ENCODE data around the gene RBP3. TPM values are rescaled to one million over a fixed set of nuclear protein-coding genes. Genes with fewer than 3 reads are reported as not detected.

The RBP3 gene
- total and polyA plus RNA-seq, 9 donors = not detected

- TF ChIP-seq POLR2A (IDR thresholded peaks at IDR 0.05) (no peak), CTCF (IDR thresholded peaks at IDR 0.05) (no peak), EP300 (IDR thresholded peaks at IDR 0.05) (no peak)
- no peak overlapping the region for H3K4me3 ChIP-seq
- 64 to 73% (median 64%) methylated on average over 5 of the region's 5 CpGs for WGBS, 3 donors
- H3K4me1 ChIP-seq (ENCODE audit: insufficient read depth) = no peaks in the 10 kb centered on the region
- no peaks in the 10 kb centered on the region for H3K27me3 ChIP-seq
- intact Hi-C loops (cut with DNase I) = no loop called here
- H3K9me3 ChIP-seq = no peaks in the 10 kb centered on the region
- no peak overlapping the region for H3K27ac ChIP-seq
- DNase-seq = no peak
- no peaks in the 10 kb centered on the region for H3K36me3 ChIP-seq
Observed at GRCh38 chr10:47366181-47366631, 18.0 kb downstream of the RBP3 start.

GRCh38 chr10:47366731-47367460 is 18.7 kb downstream of the RBP3 start:
- 87 to 95% (median 90%) methylated on average over 8 of the region's 8 CpGs for WGBS, 3 donors
- Histone ChIP-seq H3K9me3 (no peaks in the 10 kb centered on the region), H3K27me3 (no peaks in the 10 kb centered on the region), H3K36me3 (no peaks in the 10 kb centered on the region), H3K4me3 (no peak overlapping the region), H3K27ac (no peak overlapping the region), H3K4me1 (ENCODE audit: insufficient read depth) (no peaks in the 10 kb centered on the region)
- TF ChIP-seq EP300 (IDR thresholded peaks at IDR 0.05) (no peak), POLR2A (IDR thresholded peaks at IDR 0.05) (no peak), CTCF (IDR thresholded peaks at IDR 0.05) (no peak)
- intact Hi-C loops (cut with DNase I) = no loop called here
- no peak for DNase-seq

- no peaks in the 10 kb centered on the region for H3K9me3 ChIP-seq
- no peak for TF ChIP-seq CTCF (IDR thresholded peaks at IDR 0.05)
- no peak for TF ChIP-seq POLR2A (IDR thresholded peaks at IDR 0.05)
- no peak for TF ChIP-seq EP300 (IDR thresholded peaks at IDR 0.05)
- intact Hi-C loops (cut with DNase I) = no loop called here
- H3K27ac ChIP-seq = no peak overlapping the region
- no peaks in the 10 kb centered on the region for H3K36me3 ChIP-seq
- H3K4me3 ChIP-seq = no peak overlapping the region
- no peaks in the 10 kb centered on the region for H3K4me1 ChIP-seq (ENCODE audit: insufficient read depth)
- no peaks in the 10 kb centered on the region for H3K27me3 ChIP-seq
- WGBS, 3 donors = 88 to 91% (median 91%) methylated on average over 11 of the region's 11 CpGs
- DNase-seq = no peak
Observed at GRCh38 chr10:47367646-47368045, 19.5 kb downstream of the RBP3 start.

GRCh38 chr10:47368431-47369180 is 20.4 kb downstream of the RBP3 start:
- WGBS, 3 donors = 93 to 96% (median 93%) methylated on average over 21 to 24 of the region's 24 CpGs
- peak in 1 of 5 donors; percentile 2 for DNase-seq
- TF ChIP-seq POLR2A (IDR thresholded peaks at IDR 0.05) = no peak
- TF ChIP-seq EP300 (IDR thresholded peaks at IDR 0.05) = no peak
- TF ChIP-seq CTCF (IDR thresholded peaks at IDR 0.05) = no peak
- Histone ChIP-seq H3K9me3 (no peaks in the 10 kb centered on the region), H3K4me1 (ENCODE audit: insufficient read depth) (no peaks in the 10 kb centered on the region), H3K36me3 (no peaks in the 10 kb centered on the region), H3K27ac (no peak overlapping the region), H3K27me3 (no peaks in the 10 kb centered on the region), H3K4me3 (no peak overlapping the region)
- intact Hi-C loops (cut with DNase I) = no loop called here

Data from ovary (tissue), 9 donors.